H1 (cell line): Measurements from ENCODE around the gene TROAP. TPM values are rescaled to one million over a fixed set of nuclear protein-coding genes. Genes with fewer than 3 reads are reported as not detected.

Source experiments
- CTCF ChIA-PET: fragments of 300-600 bp; sonication (Branson Sonifier 250); formaldehyde crosslinking; loops from one replicate; lab custom pipeline; 2021; ENCODE audit not compliant: partially characterized antibody; lab: Charles Lee
- POLR2A ChIA-PET: fragments of 300-600 bp; sonication (Branson Sonifier 250); formaldehyde crosslinking; loops from one replicate; lab custom pipeline; 2021; ENCODE audit warnings: inconsistent platforms; ENCODE audit not compliant: partially characterized antibody; lab: Charles Lee
- DNase-seq, 2 experiments: peaks; one replicate each; pipeline versions ENCODE4 v3.0.0 to v3.0.0-alpha.2; 2010 to 2022; ENCODE audit warnings: low spot score in 2 of 2, low read depth in 1 of 2, mixed read lengths in 1 of 2
- FAIRE-seq: peaks from 2 replicates; lab custom pipeline; 2011; peaks lifted over from hg19 to GRCh38; lab: Jason Lieb, UNC
- H2AFZ ChIP-seq: 2 replicates; pipeline ENCODE4 v1.8.1; 2012; ENCODE audit warnings: low read length, inconsistent platforms
- H2AK5ac ChIP-seq: 2 replicates; pipeline ENCODE4 v1.6.1; 2013; ENCODE audit warnings: low read depth, low read length
- H2BK120ac ChIP-seq: replicated peaks from 2 replicates; pipeline ENCODE3; 2013; ENCODE audit warnings: low read depth, low read length, inconsistent platforms
- H2BK12ac ChIP-seq: 2 replicates; pipeline ENCODE4 v1.6.1; 2013; ENCODE audit warnings: low read depth, low read length
- H2BK15ac ChIP-seq: 2 replicates; pipeline ENCODE4 v1.6.1; 2013; ENCODE audit warnings: low read length
- H2BK20ac ChIP-seq: 2 replicates; pipeline ENCODE4 v1.6.1; 2013; ENCODE audit warnings: low read length
- H2BK5ac ChIP-seq: 2 replicates; pipeline ENCODE4 v1.6.1; 2013; ENCODE audit warnings: low read depth, low read length
- H3K14ac ChIP-seq: 2 replicates; pipeline ENCODE4 v1.6.1; 2013; ENCODE audit warnings: inconsistent platforms; ENCODE audit not compliant: insufficient read length
- H3K18ac ChIP-seq: 2 replicates; pipeline ENCODE4 v1.6.1; 2013; ENCODE audit warnings: low read length; ENCODE audit errors: extremely low read depth
- H3K23ac ChIP-seq: 2 replicates; pipeline ENCODE4 v1.6.1; 2013; ENCODE audit warnings: inconsistent platforms; ENCODE audit not compliant: insufficient read length
- H3K23me2 ChIP-seq: 2 replicates; pipeline ENCODE4 v1.6.1; 2013; ENCODE audit warnings: low read depth, low read length
- H3K27ac ChIP-seq: 2 replicates; pipeline ENCODE4 v1.6.1; 2011; ENCODE audit warnings: low read depth, low read length, inconsistent platforms
- H3K27me3 ChIP-seq, 4 experiments: replicated peaks in 1 of 4; 1 replicate in 1 of 4; 2 replicates in 3 of 4; pipeline versions ENCODE4 v1.6.1 to v1.8.1; 2011 to 2013; ENCODE audit warnings: low read length in 3 of 4, mild to moderate bottlenecking in 3 of 4, inconsistent platforms in 2 of 4, mixed read lengths in 2 of 4, moderate library complexity in 1 of 4; ENCODE audit not compliant: control insufficient read depth in 3 of 4, insufficient read depth in 3 of 4; ENCODE audit errors: extremely low read depth in 1 of 4
- H3K36me3 ChIP-seq, 4 experiments: 2 replicates each; pipeline versions ENCODE4 v1.6.1 to v1.8.1; 2011 to 2013; ENCODE audit warnings: mild to moderate bottlenecking in 4 of 4, low read length in 3 of 4, moderate library complexity in 2 of 4, control low read depth in 1 of 4, inconsistent platforms in 1 of 4; ENCODE audit not compliant: insufficient read depth in 4 of 4, control insufficient read depth in 2 of 4
- H3K4ac ChIP-seq: replicated peaks from 2 replicates; pipeline ENCODE3; 2013; ENCODE audit warnings: low read length, low read depth, mixed read lengths, inconsistent platforms; ENCODE audit not compliant: insufficient read length
- H3K4me1 ChIP-seq, 4 experiments: replicated peaks in 1 of 4; 1 replicate in 1 of 4; 2 replicates in 3 of 4; pipeline versions ENCODE4 v1.6.1 to v1.8.1; 2011 to 2013; ENCODE audit warnings: low read length in 3 of 4, inconsistent platforms in 2 of 4, mixed read lengths in 1 of 4; ENCODE audit not compliant: insufficient read depth in 4 of 4, control insufficient read depth in 3 of 4
- H3K4me2 ChIP-seq, 2 experiments: 2 replicates each; pipeline versions ENCODE4 v1.6.1 to v1.8.1; 2011 to 2013; ENCODE audit warnings: low read depth in 2 of 2, low read length in 2 of 2, control low read depth in 1 of 2, inconsistent platforms in 1 of 2, mild to moderate bottlenecking in 1 of 2; ENCODE audit not compliant: insufficient read depth in 1 of 2
- H3K4me3 ChIP-seq, 4 experiments: fragments of 200-600, 300-600 bp in 1 of 4; sonication (generic), shearing (Covaris generic), sonication (Bioruptor Twin) in 1 of 4; 2 replicates each; pipeline versions ENCODE4 v1.5.1 to v1.8.1; 2011 to 2016; ENCODE audit warnings: low read length in 4 of 4, low read depth in 3 of 4, control low read depth in 2 of 4, inconsistent platforms in 2 of 4, mild to moderate bottlenecking in 2 of 4, mixed read lengths in 1 of 4, moderate library complexity in 1 of 4; ENCODE audit not compliant: insufficient read depth in 2 of 4; ENCODE audit errors: extremely low read depth in 1 of 4
- H3K56ac ChIP-seq: replicated peaks from 2 replicates; pipeline ENCODE3; 2013; ENCODE audit warnings: low read depth, mild to moderate bottlenecking, mixed read lengths, low read length, inconsistent platforms; ENCODE audit not compliant: insufficient read length
- H3K79me1 ChIP-seq: 2 replicates; pipeline ENCODE4 v1.6.1; 2013; ENCODE audit warnings: low read depth, low read length, control low read depth
- H3K79me2 ChIP-seq, 2 experiments: 2 replicates each; pipeline versions ENCODE4 v1.6.1 to v1.8.1; 2012 to 2013; ENCODE audit warnings: low read length in 2 of 2, mild to moderate bottlenecking in 2 of 2, inconsistent platforms in 1 of 2; ENCODE audit not compliant: insufficient read depth in 2 of 2, control insufficient read depth in 1 of 2
- H3K9ac ChIP-seq, 4 experiments: replicated peaks in 1 of 4; 1 replicate in 1 of 4; 2 replicates in 3 of 4; pipeline versions ENCODE4 v1.6.1 to v1.8.1; 2011 to 2013; ENCODE audit warnings: low read depth in 3 of 4, low read length in 3 of 4, control low read depth in 2 of 4, mild to moderate bottlenecking in 2 of 4, moderate library complexity in 2 of 4, inconsistent platforms in 1 of 4; ENCODE audit errors: extremely low read depth in 1 of 4
- H3K9me3 ChIP-seq, 2 experiments: 2 replicates each; pipeline versions ENCODE4 v1.6.1 to v1.8.1; 2012 to 2013; ENCODE audit warnings: mild to moderate bottlenecking in 2 of 2, moderate library complexity in 2 of 2, control low read depth in 1 of 2, inconsistent platforms in 1 of 2, low read depth in 1 of 2, low read length in 1 of 2, mixed read lengths in 1 of 2; ENCODE audit not compliant: insufficient read depth in 2 of 2
- H4K20me1 ChIP-seq, 2 experiments: replicated peaks in 1 of 2; 2 replicates each; pipeline versions ENCODE3 to v1.8.1; 2011 to 2013; ENCODE audit warnings: inconsistent platforms in 2 of 2, low read length in 2 of 2, mild to moderate bottlenecking in 1 of 2; ENCODE audit not compliant: insufficient read depth in 2 of 2, control insufficient read depth in 1 of 2
- H4K5ac ChIP-seq: 2 replicates; pipeline ENCODE4 v1.6.1; 2013; ENCODE audit warnings: low read length, low read depth, mixed read lengths, inconsistent platforms; ENCODE audit not compliant: insufficient read length
- H4K8ac ChIP-seq: 2 replicates; pipeline ENCODE4 v1.8.0; 2013; ENCODE audit warnings: mild to moderate bottlenecking, moderate library complexity, low read length, inconsistent platforms; ENCODE audit not compliant: insufficient read depth; ENCODE audit errors: extremely low read depth
- H4K91ac ChIP-seq: replicated peaks from 2 replicates; pipeline ENCODE3; 2013; ENCODE audit warnings: low read length, mixed read lengths, inconsistent platforms; ENCODE audit not compliant: insufficient read length
- JUN ChIP-seq: IDR thresholded peaks from 2 replicates; pipeline ENCODE4 v1.6.1; 2011; ENCODE audit warnings: low read depth, mild to moderate bottlenecking, improper control_type of control experiment, low read length
- RNF2 ChIP-seq: fragments of 200-900, 300-1000 bp; sonication (generic); IDR thresholded peaks from 2 replicates; pipeline ENCODE4 v1.7.1; 2016; ENCODE audit warnings: borderline replicate concordance, low read depth, mild to moderate bottlenecking, antibody characterized with exemption, low read length; ENCODE audit not compliant: poor library complexity, severe bottlenecking; ENCODE audit errors: missing control alignments
- SUZ12 ChIP-seq: fragments of 200-600 bp; sonication (generic); IDR thresholded peaks from 2 replicates; pipeline ENCODE4 v1.6.1; 2012; ENCODE audit warnings: mild to moderate bottlenecking, inconsistent platforms, low read length, moderate library complexity, mixed read lengths
- WGBS, 2 experiments: shearing (Covaris generic) in 1 of 2; methylation state at CpG; one replicate each; pipeline versions ENCODE4 v1.1.6 to v1.1.7; 2013 to 2015; ENCODE audit warnings: low lambda C conversion rate in 2 of 2, mixed read lengths in 2 of 2, inconsistent platforms in 1 of 2, low coverage in 1 of 2, missing lambda C conversion rate in 1 of 2; ENCODE audit not compliant: insufficient replicate concordance in 2 of 2, insufficient coverage in 1 of 2, insufficient read length in 1 of 2; ENCODE audit errors: extremely low coverage in 1 of 2, missing lambda C conversion rate in 1 of 2; 5-methylcytosine and 5-hydroxymethylcytosine counted together
- polyA plus RNA-seq, 7 experiments: library from polyadenylated mRNA; depleted of rRNA in 3 of 7; stranded (reverse) in 5 of 7; unstranded in 2 of 7; fragments of >200 nt in 5 of 7; fragments of 200-250 nt in 2 of 7; gene quantifications; 1 replicate in 5 of 7; 2 replicates in 1 of 7; 4 replicates in 1 of 7; pipeline versions ENCODE4 v1.2.1 to v1.2.3, GENCODE V29; 2011 to 2013; ENCODE audit warnings: missing spikeins in 2 of 7, mixed read lengths in 2 of 7
- total RNA-seq: library from RNA; stranded (reverse); fragmentation: NEBNext Ultra II Directional; extraction: Animal tissue kit (Norgen Biotek cat#: 25700); gene quantifications from 2 replicates; pipeline ENCODE4 v1.2.1, GENCODE V29; 2021

Gene TROAP
- total and polyA plus RNA-seq, 2 of the 8 experiments (the other 6 are each of a cell fraction or from before 2014, with no cell fraction given) = 36.7 to 52.0 TPM

DNA sequence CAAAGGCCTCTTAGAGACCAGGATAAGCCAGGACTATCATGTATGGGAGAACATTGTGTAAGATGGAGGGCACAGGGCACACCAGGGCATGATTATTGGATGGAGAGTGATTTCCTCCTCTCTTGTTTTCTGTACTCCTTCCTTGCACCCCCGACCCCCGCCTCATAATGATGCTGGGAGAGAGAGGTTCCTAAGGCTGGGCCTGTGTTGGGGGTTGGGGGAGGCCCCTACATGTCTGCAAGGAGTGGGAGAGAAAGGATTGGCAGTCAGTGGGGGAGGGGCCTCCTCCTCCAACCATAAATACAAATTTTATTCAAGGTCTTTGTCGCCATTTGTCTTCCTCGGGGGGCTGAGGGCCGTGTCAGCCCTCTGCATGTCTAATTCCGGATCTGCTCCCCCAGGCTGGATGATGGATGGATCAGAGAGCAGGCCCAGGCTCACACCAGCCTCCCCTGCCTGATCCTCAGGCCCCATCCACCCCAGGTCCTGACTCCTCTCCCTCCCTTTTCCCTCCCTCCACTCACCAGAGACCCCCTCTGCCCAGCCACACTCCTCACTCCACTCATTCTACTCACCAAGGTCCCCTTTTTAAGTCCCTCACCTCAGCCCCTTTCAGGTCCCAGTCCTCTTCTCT is 15.9 kb downstream of the TROAP start:
- no peak overlapping the region for H4K91ac ChIP-seq
- H3K27me3 ChIP-seq = peaks cover 79 to 99% (median 95%) of the 10 kb centered on the region in 4 experiments
- peaks cover 0 to 8% (median 0%) of the 10 kb centered on the region in 4 experiments; a peak in 1 of 8 replicates for H3K36me3 ChIP-seq
- H2BK12ac ChIP-seq = no peak overlapping the region
- no peak overlapping the region for H4K8ac ChIP-seq
- peak overlapping the region; percentile 12 to 35; a peak in 2 of 4 replicates for H3K4me2 ChIP-seq
- no peak overlapping the region for H2BK20ac ChIP-seq
- peaks cover 4 to 51% (median 34%) of the 10 kb centered on the region in 4 experiments for H3K4me1 ChIP-seq
- no peak for FAIRE-seq
- TF ChIP-seq SUZ12 (peak; percentile 32), JUN (no peak), RNF2 (peak; percentile 42)
- H3K56ac ChIP-seq = no peak overlapping the region
- H3K14ac ChIP-seq = no peak overlapping the region
- H4K20me1 ChIP-seq = peaks cover 9 to 10% of the 10 kb centered on the region in 2 experiments
- H3K79me1 ChIP-seq = no peaks in the 10 kb centered on the region
- no peak overlapping the region for H2AK5ac ChIP-seq
- ChIA-PET CTCF (interaction anchor here (1.0 to 12.7 kb wide), 8 partner anchors 11 to 368 kb away, joined by 3 to 276 read pairs (median 5); partner anchors contain the start of genes DNAJC22, PRPH and TROAP), POLR2A (interaction anchor here (0.7 to 5.0 kb wide), 5 partner anchors 8 to 45 kb away, joined by 4 to 32 read pairs (median 4); partner anchors contain the start of genes DNAJC22, PRPH and TROAP)
- H2BK120ac ChIP-seq = no peak overlapping the region
- no peak overlapping the region for H2BK5ac ChIP-seq
- H4K5ac ChIP-seq = no peak overlapping the region
- H2BK15ac ChIP-seq = no peak overlapping the region
- WGBS, 2 experiments = 38% methylated on average over 6 of the region's 6 CpGs; no CpG with 5 or more reads in 1 of the 2 experiments
- H3K4ac ChIP-seq = no peak overlapping the region
- no peaks in the 10 kb centered on the region for H3K79me2 ChIP-seq
- no peak for DNase-seq
- H3K23ac ChIP-seq = no peak overlapping the region
- peak overlapping the region; percentile 15; the same call in 1 of the 2 replicates for H3K18ac ChIP-seq
- no peak overlapping the region for H2AFZ ChIP-seq
- H3K23me2 ChIP-seq = peaks cover 8% of the 10 kb centered on the region
- H3K9me3 ChIP-seq = peaks cover 0 to 6% of the 10 kb centered on the region in 2 experiments; a peak in 1 of 4 replicates
- no peak overlapping the region for H3K27ac ChIP-seq
- no peak overlapping the region for H3K9ac ChIP-seq
- peak overlapping the region in 1 of 4 experiments; percentile 35; a peak in 1 of 8 replicates for H3K4me3 ChIP-seq
